HCT116 (cell line): ENCODE measurements around the gene DYNLT1. TPM values are rescaled to one million over a fixed set of nuclear protein-coding genes. Genes with fewer than 3 reads are reported as not detected.

ENCODE experiments used
- ATAC-seq: fragments of 200-7000 bp; cut with Tn5 transposase; 2 replicates; pipeline ENCODE4 v1.9.1; 2020; ENCODE audit warnings: mild to moderate bottlenecking, moderate library complexity
- BruUV-seq: library from RNA; stranded (reverse); fragments of 400-500 nt; replicated peaks from 2 replicates; lab custom pipeline; 2021; lab: Mats Ljungman, UMichigan
- CTCF ChIA-PET: fragments of 300-600 bp; sonication (Branson Sonifier 250); formaldehyde crosslinking; loops from one replicate; lab custom pipeline; 2021; ENCODE audit warnings: antibody characterized with exemption; lab: Charles Lee
- POLR2A ChIA-PET: fragments of 300-600, 350-600 bp; sonication (Branson Sonifier 250); formaldehyde crosslinking; loops from one replicate; lab custom pipeline; 2021; ENCODE audit warnings: antibody characterized with exemption; lab: Charles Lee
- RAD21 ChIA-PET, 2 experiments: fragments of 300-600 bp; sonication (Branson Sonifier 250); formaldehyde crosslinking; loops; one replicate each; lab custom pipeline; 2023; ENCODE audit warnings: low total read pairs in 2 of 2; ENCODE audit not compliant: uncharacterized antibody in 2 of 2, unreplicated experiment in 2 of 2, low non-redundant PET in 1 of 2; lab: Charles Lee
- DNase-seq: peaks from one replicate; pipeline ENCODE4 v3.0.0-alpha.2; 2010; ENCODE audit warnings: low read depth, low spot score
- H2AFZ ChIP-seq: fragments of 200-600 bp; shearing (Covaris generic), sonication (generic); 2 replicates; pipeline ENCODE4 v1.6.1; 2017; ENCODE audit warnings: low read depth, mixed run types, mixed read lengths, antibody characterized with exemption, low read length; ENCODE audit not compliant: poor library complexity, severe bottlenecking
- H3K27ac ChIP-seq: 2 replicates; pipeline ENCODE4 v1.5.1; 2012; ENCODE audit warnings: low read depth, low read length
- H3K27me3 ChIP-seq: fragments of 200-600 bp; sonication (generic); 2 replicates; pipeline ENCODE4 v1.6.1; 2016; ENCODE audit warnings: mixed run types, low read length, mixed read lengths; ENCODE audit not compliant: insufficient read depth
- H3K36me3 ChIP-seq, 2 experiments: fragments of 200-500 bp in 1 of 2; fragments of 200-600 bp in 1 of 2; sonication (Bioruptor generic) in 1 of 2; sonication (generic) in 1 of 2; 2 replicates each; pipeline versions ENCODE4 v1.5.1 to v1.6.1; 2014 to 2016; ENCODE audit warnings: low read length in 2 of 2, inconsistent platforms in 1 of 2, mixed read lengths in 1 of 2, mixed run types in 1 of 2; ENCODE audit not compliant: insufficient read depth in 2 of 2, control insufficient read depth in 1 of 2
- H3K4me1 ChIP-seq, 2 experiments: fragments of 200-600 bp in 1 of 2; sonication (generic) in 1 of 2; 2 replicates each; pipeline versions ENCODE4 v1.5.1 to v1.6.1; 2012 to 2017; ENCODE audit warnings: low read length in 2 of 2, inconsistent platforms in 1 of 2, mild to moderate bottlenecking in 1 of 2, mixed read lengths in 1 of 2, mixed run types in 1 of 2, moderate library complexity in 1 of 2; ENCODE audit not compliant: insufficient read depth in 2 of 2, control insufficient read depth in 1 of 2
- H3K4me2 ChIP-seq: fragments of 200-600 bp; sonication (generic); 2 replicates; pipeline ENCODE4 v1.6.1; 2017; ENCODE audit warnings: mixed run types, low read length, mixed read lengths
- H3K4me3 ChIP-seq, 2 experiments: fragments of 200-600 bp in 1 of 2; sonication (generic) in 1 of 2; replicated peaks in 1 of 2; 2 replicates each; pipeline ENCODE4 v1.5.1; 2011 to 2016; ENCODE audit warnings: low read length in 2 of 2, control low read depth in 1 of 2, low read depth in 1 of 2, mild to moderate bottlenecking in 1 of 2, mixed read lengths in 1 of 2, mixed run types in 1 of 2
- H3K79me2 ChIP-seq: fragments of 200-600 bp; sonication (generic); 2 replicates; pipeline ENCODE4 v1.6.1; 2017; ENCODE audit warnings: mild to moderate bottlenecking, mixed run types, low read length, moderate library complexity, mixed read lengths; ENCODE audit not compliant: insufficient read depth
- H3K9ac ChIP-seq: fragments of 200-600 bp; sonication (generic); 2 replicates; pipeline ENCODE4 v1.6.1; 2016; ENCODE audit warnings: low read length, mixed read lengths
- H3K9me2 ChIP-seq: fragments of 200-600 bp; sonication (generic), shearing (Covaris generic); 2 replicates; pipeline ENCODE4 v1.6.1; 2017; ENCODE audit warnings: mixed run types, mild to moderate bottlenecking, moderate library complexity; ENCODE audit not compliant: insufficient read depth
- H3K9me3 ChIP-seq, 2 experiments: fragments of 200-500 bp in 1 of 2; fragments of 200-600 bp in 1 of 2; sonication (Bioruptor generic) in 1 of 2; sonication (generic) in 1 of 2; 2 replicates each; pipeline ENCODE4 v1.6.1; 2014 to 2017; ENCODE audit warnings: low read length in 2 of 2, mixed read lengths in 2 of 2, inconsistent platforms in 1 of 2, low read depth in 1 of 2, mild to moderate bottlenecking in 1 of 2, mixed run types in 1 of 2, moderate library complexity in 1 of 2; ENCODE audit not compliant: control insufficient read depth in 1 of 2, insufficient read depth in 1 of 2
- H4K20me1 ChIP-seq: fragments of 200-600 bp; sonication (generic), shearing (Covaris generic); 2 replicates; pipeline ENCODE4 v1.6.1; 2017; ENCODE audit warnings: mixed run types, mild to moderate bottlenecking, moderate library complexity; ENCODE audit not compliant: insufficient read depth
- ATF3 ChIP-seq: IDR thresholded peaks from 2 replicates; pipeline ENCODE4 v1.6.1; 2012
- CBX3 ChIP-seq: IDR thresholded peaks from 2 replicates; pipeline ENCODE4 v1.6.1; 2012; ENCODE audit warnings: low read depth
- CEBPB ChIP-seq: IDR thresholded peaks from 2 replicates; pipeline ENCODE4 v1.6.1; 2012; ENCODE audit warnings: low read depth
- CTCF ChIP-seq, 3 experiments: fragments of 200-600 bp in 1 of 3; sonication (generic) in 1 of 3; IDR thresholded peaks in 2 of 3; conservative IDR thresholded peaks in 1 of 3; 2 replicates each; pipeline ENCODE4 v1.5.1; 2012 to 2017; ENCODE audit warnings: low read depth in 2 of 3, low read length in 2 of 3, antibody characterized with exemption in 1 of 3, borderline replicate concordance in 1 of 3, control low read depth in 1 of 3, mild to moderate bottlenecking in 1 of 3, mixed read lengths in 1 of 3, mixed run types in 1 of 3, moderate library complexity in 1 of 3; ENCODE audit not compliant: insufficient read depth in 1 of 3
- ELF1 ChIP-seq: IDR thresholded peaks from 2 replicates; pipeline ENCODE4 v1.6.1; 2012; ENCODE audit warnings: low read depth, borderline replicate concordance
- EZH2phosphoT487 ChIP-seq: fragments of 200-600 bp; IDR thresholded peaks from 2 replicates; pipeline ENCODE4 v1.6.1; 2018; ENCODE audit warnings: antibody characterized with exemption, borderline replicate concordance
- FOSL1 ChIP-seq: IDR thresholded peaks from 2 replicates; pipeline ENCODE4 v1.6.1; 2012; ENCODE audit warnings: low read depth
- JUND ChIP-seq: IDR thresholded peaks from 2 replicates; pipeline ENCODE4 v1.6.1; 2012
- MAX ChIP-seq: IDR thresholded peaks from 2 replicates; pipeline ENCODE4 v1.6.1; 2012
- POLR2AphosphoS5 ChIP-seq: IDR thresholded peaks from 2 replicates; pipeline ENCODE4 v1.6.1; 2011; ENCODE audit warnings: mild to moderate bottlenecking, low read depth, low read length, moderate library complexity
- REST ChIP-seq: IDR thresholded peaks from 2 replicates; pipeline ENCODE4 v1.6.1; 2012; ENCODE audit warnings: low read depth
- SIN3A ChIP-seq: IDR thresholded peaks from 2 replicates; pipeline ENCODE4 v1.6.1; 2012; ENCODE audit warnings: low read depth
- SP1 ChIP-seq: IDR thresholded peaks from 2 replicates; pipeline ENCODE4 v1.6.1; 2012; ENCODE audit warnings: low read depth
- SRF ChIP-seq: IDR thresholded peaks from 2 replicates; pipeline ENCODE4 v1.6.1; 2012; ENCODE audit warnings: low read depth
- TCF7L2 ChIP-seq: IDR thresholded peaks from 2 replicates; pipeline ENCODE4 v1.7.0; 2011; ENCODE audit warnings: borderline replicate concordance, inconsistent platforms; ENCODE audit not compliant: insufficient read depth, insufficient read length; ENCODE audit errors: extremely low read depth
- YY1 ChIP-seq: IDR thresholded peaks from 2 replicates; pipeline ENCODE4 v1.6.1; 2011; ENCODE audit warnings: low read length, low read depth, moderate library complexity, mild to moderate bottlenecking; ENCODE audit not compliant: insufficient replicate concordance; ENCODE audit errors: extremely low read depth
- ZBTB33 ChIP-seq: IDR thresholded peaks from 2 replicates; pipeline ENCODE4 v1.6.1; 2011; ENCODE audit warnings: mild to moderate bottlenecking, low read length, moderate library complexity; ENCODE audit not compliant: insufficient replicate concordance; ENCODE audit errors: extremely low read depth
- ZFX ChIP-seq: fragments of 450-650 bp; IDR thresholded peaks from 2 replicates; pipeline ENCODE4 v1.6.1; 2017
- ZNF274 ChIP-seq: fragments of 200-500 bp; sonication (Bioruptor generic); IDR thresholded peaks from 2 replicates; pipeline ENCODE4 v1.6.1; 2014; ENCODE audit warnings: mild to moderate bottlenecking, low read depth, low read length, inconsistent platforms
- intact Hi-C: fragments of 100-400 bp; cut with micrococcal nuclease; formaldehyde crosslinking; loops from 2 replicates; pipeline ENCODE4 v1.10.0; 2022
- total RNA-seq: library from RNA; stranded (reverse); gene quantifications from one replicate; pipeline ENCODE4 v1.2.1, GENCODE V29; 2021; ENCODE audit not compliant: unreplicated experiment

The DYNLT1 gene
- total RNA-seq, 1 experiment from 2014 or later = 239 TPM

GRCh38 chr6:158663625-158664165 is 19.2 kb upstream of the DYNLT1 start:
- ATAC-seq = no peak
- no TSS peak for BruUV-seq
- DNase-seq = no peak
- Histone ChIP-seq H3K9me2 (no peaks in the 10 kb centered on the region), H3K9ac (no peak overlapping the region), H3K79me2 (no peaks in the 10 kb centered on the region), H3K4me3 (no peak overlapping the region), H3K27ac (no peak overlapping the region), H3K9me3 (no peaks in the 10 kb centered on the region), H3K36me3 (no peaks in the 10 kb centered on the region; a peak in 1 of 4 replicates), H2AFZ (no peak overlapping the region), H4K20me1 (no peaks in the 10 kb centered on the region), H3K27me3 (no peaks in the 10 kb centered on the region), H3K4me2 (no peak overlapping the region), H3K4me1 (peaks cover 6 to 15% of the 10 kb centered on the region in 2 experiments)
- ChIA-PET CTCF (no interaction called here), POLR2A (no interaction called here), RAD21 (no interaction called here)
- TF ChIP-seq ATF3 = no peak
- no peak for TF ChIP-seq SIN3A
- TF ChIP-seq ZFX = no peak
- no peak for TF ChIP-seq SRF
- TF ChIP-seq REST = no peak
- TF ChIP-seq CBX3 = no peak
- TF ChIP-seq FOSL1 = no peak
- no peak for TF ChIP-seq JUND
- TF ChIP-seq TCF7L2 = no peak
- no peak for TF ChIP-seq MAX
- TF ChIP-seq SP1 = no peak
- TF ChIP-seq ELF1 = no peak
- TF ChIP-seq ZNF274 = no peak
- no peak for TF ChIP-seq POLR2AphosphoS5
- no peak for TF ChIP-seq ZBTB33
- TF ChIP-seq EZH2phosphoT487 = no peak
- TF ChIP-seq CEBPB = no peak
- no peak for TF ChIP-seq YY1
- TF ChIP-seq CTCF (IDR thresholded peaks at IDR 0.05 in 2 of 3, conservative IDR thresholded peaks at IDR 0.05 in 1 of 3; ENCODE audit: borderline replicate concordance in 1 of 3, insufficient read depth in 1 of 3, low read depth in 2 of 3, low read length in 2 of 3) = no peak
- intact Hi-C loops = no loop called here
